HK-2 (cell line): ENCODE measurements around the gene ALDH6A1.

Experiments used
- DNase-seq: peaks from one replicate; pipeline ENCODE4 v3.0.0-alpha.2; 2018; ENCODE audit not compliant: unreplicated experiment

The ALDH6A1 gene

DNA sequence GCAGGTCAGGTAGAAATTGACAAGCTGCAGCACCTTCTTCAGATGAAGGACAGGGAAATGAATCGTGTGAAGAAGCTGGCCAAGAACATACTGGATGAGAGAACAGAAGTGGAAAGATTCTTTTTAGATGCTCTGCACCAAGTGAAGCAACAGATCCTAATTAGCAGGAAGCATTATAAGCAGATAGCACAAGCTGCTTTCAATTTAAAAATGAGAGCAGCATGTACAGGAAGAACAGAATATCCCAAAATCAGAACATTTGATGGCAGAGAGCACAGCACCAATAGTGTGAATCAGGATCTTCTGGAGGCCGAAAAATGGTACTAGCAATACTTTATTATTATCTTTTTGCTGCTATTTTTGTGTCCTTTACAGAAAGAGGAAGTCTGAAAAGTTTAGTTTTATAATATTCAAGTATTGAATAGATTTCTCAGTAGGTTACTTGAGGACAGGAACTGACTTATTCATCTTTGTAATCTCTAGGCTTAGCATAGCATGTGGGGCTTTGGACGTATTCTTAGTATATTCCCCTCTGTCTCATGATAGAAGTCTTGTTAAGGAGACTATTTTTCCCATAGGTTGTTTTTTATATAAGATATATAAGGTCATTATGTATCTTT lies 34.3 kb downstream of the ALDH6A1 start:
- DNase-seq = no peak

DNA sequence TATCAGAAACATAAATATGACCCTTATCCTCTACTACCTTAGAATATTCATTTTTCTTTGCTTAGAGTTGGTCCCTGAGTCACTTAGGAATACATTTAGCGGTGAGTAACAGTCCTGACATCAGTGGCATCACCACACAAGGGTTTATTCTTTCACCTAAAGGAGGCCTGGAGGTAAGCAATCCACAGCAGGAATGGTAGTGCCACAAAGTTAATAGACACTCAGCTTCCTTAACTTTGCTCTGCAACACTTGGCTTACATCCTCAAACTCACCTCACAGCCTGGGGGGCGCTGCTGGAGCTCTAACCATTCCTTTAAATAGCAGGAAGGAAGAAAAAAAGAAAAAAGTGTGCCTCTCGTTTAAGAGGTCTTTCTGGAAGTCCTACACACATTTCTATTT lies 36.0 kb downstream of the ALDH6A1 start:
- DNase-seq = peak; percentile 54

DNA sequence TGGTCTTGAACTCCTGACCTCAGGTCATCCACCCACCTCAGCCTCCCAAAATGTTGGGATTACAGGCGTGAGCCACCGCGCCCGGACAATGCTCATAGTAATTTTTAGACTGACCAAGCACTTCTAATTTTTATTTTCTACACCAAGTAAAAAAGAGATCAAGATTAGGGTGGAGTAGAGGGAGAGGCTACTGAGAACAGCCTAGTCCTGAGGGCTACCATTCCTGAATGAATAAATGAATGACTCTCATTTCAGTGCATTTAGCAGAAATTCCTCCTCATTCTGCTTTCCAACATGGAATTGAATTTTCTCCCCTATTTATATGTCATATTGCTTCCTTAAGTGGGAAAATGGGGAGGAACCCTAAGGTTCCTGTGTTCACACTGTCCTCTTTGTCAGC lies 38.7 kb downstream of the ALDH6A1 start:
- no peak for DNase-seq

DNA sequence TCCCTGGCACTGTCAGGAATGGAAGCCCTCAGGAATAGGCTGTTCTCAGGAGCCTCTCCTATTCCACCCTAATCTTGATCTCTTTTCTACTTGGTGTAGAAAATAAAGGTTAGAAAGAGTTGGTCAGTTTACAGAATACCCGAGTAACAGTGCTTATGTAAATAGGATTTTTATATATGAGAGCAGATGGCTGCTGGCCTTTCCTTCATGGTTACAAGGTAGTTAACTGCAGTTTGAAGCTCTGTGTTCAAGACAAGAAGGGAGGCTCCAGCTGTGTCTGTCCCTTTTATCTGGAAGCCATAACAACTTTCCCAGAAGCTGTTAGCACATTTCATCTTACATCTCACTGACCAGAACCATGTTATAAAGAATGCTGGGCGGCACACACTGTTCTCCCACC lies 42.0 kb downstream of the ALDH6A1 start:
- no peak for DNase-seq

DNA sequence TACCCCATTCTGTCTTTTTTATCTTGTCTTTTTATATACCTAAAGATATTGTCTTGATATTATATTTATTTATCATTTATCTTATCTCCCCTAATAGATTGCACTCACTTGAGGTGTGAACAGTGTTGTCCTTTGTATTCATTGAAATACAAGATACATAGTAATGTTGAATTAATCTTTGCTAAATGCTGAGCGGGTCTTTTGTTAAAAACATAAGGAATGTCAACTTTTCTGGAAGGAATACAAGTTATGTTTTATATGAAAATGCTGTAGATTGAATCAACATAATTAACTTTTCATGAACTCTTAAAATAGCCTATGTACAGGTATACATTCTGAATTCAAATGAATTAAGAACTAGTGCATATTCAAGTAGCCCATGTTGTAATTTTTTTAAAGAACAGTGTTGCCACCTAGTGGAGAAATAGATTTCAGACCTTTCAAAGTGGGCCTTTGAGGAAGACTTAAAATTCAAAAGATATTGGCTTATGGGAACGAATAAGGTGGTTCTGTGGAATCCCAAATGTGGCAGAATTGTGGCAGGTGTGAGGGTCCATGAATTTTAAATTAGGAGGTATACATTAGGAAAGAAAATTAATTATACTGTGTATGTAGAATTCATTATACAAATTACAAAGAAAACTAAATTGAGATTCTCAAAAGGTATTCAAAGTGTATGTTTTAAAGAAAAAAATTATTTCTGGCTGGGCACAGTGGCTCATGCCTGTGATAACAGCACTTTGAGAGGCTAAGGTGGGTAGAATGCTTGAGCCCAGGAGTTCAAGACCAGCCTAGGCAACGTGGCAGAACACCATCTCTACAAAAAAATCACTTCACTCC lies 46.0 kb downstream of the ALDH6A1 start:
- no peak for DNase-seq

DNA sequence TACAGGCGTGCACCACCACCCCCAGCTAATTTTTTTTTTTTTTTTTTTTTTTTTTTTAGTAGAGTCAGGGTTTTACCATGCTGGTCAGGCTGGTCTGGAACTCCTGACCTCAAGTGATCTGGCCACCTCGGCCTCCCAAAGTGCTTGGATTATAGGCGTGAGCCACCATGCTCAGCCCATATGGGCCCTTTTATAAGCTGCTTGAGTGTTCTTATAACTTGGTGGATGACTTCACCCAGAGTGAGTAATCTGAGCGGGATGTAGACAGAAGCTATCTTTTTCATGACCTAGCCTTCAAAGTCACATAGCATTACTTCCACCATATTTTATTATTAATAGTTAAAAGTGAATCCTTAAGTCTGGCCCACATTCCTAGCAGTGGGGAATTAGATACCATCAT lies 48.7 kb downstream of the ALDH6A1 start:
- DNase-seq = no peak

DNA sequence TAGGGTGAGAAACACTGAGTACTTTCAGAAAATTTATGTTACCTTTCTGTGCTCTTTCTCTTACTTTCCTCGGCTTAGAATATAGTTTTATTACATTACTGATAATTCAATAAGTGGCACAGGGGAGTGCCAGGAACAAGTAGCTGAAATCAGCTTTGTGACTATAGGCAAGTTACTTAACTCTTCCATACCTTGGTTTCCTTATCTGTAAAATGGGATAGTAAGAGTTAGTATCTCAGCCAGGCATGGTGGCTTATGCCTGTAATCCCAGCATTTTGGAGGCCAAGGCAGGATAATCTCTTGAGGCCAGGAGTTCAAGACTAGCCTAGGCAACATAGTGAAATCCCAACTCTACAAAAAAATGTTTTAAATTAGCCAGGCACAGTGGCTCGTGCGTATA lies 49.7 kb downstream of the ALDH6A1 start:
- no peak for DNase-seq

DNA sequence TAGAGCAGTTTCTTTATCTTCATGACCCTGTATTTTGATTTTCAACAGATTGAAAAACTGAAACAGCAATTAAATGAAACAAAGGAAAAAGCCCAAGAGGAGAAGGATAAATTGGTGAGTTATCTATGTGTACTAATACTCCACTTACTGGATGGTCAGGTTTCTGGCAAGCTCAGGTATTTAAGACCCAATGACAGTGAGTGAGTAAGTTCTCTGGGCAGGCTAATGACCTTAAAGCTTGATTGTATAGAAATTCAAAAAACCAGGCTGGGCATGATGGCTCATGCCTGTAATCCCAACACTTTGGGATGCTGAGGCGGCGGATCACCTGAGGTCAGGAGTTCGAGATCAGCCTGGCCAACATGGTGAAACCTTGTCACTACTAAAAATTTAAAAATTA lies 55.1 kb downstream of the ALDH6A1 start:
- no peak for DNase-seq

DNA sequence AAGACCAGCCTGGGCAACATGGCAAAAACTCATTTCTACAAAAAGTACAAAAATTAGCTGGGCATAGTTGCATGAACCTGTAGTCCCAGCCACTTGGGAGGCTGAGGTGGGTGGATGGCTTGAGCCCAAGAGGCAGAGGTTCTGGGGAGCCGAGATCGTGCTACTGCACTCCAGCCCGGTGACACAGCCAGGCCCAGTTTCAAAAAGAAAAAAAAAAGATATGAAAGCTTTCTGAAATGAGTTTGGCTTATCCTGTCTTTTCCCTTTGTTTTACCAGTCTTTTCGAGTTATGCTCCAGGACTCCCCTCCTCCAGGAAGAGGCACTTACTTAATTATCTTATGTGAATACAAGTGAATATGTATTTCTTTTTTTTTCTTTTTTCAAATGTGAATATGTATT lies 61.9 kb downstream of the ALDH6A1 start:
- DNase-seq = no peak

DNA sequence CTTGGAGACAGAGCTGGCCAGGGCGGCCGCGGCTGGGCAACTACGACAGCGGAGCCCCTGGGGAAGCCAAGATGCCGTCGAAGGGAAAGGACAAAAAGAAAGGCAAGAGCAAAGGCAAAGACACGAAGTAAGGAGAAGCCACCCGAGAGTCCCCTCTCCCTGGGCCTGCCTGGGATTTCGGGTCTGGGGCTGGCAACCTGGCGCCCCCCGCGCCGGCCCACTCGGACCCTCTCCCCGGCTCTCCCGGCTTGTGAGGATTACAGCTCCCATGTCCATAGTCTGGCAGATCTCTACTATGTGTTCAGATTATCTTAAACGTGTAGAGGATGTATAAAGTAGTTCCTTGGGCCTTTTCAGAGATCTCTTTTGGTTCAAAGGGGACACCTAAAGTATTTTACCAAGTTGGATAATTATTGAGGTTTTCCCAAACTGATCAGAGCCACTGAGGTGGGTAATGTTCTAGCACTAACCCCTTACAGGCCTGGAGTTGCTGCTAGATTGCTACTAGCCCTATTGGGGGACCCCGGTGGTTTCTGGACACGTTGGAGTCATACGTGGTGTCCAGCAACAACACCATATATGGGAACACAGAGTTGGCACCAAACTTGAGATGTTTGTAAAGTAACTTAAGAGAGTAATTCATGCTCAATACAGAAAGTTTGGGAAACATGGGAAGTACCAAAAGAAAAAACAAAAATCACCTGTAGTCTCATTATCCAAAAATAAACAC lies 64.7 kb downstream of the ALDH6A1 start:
- peak; percentile 31 for DNase-seq

DNA sequence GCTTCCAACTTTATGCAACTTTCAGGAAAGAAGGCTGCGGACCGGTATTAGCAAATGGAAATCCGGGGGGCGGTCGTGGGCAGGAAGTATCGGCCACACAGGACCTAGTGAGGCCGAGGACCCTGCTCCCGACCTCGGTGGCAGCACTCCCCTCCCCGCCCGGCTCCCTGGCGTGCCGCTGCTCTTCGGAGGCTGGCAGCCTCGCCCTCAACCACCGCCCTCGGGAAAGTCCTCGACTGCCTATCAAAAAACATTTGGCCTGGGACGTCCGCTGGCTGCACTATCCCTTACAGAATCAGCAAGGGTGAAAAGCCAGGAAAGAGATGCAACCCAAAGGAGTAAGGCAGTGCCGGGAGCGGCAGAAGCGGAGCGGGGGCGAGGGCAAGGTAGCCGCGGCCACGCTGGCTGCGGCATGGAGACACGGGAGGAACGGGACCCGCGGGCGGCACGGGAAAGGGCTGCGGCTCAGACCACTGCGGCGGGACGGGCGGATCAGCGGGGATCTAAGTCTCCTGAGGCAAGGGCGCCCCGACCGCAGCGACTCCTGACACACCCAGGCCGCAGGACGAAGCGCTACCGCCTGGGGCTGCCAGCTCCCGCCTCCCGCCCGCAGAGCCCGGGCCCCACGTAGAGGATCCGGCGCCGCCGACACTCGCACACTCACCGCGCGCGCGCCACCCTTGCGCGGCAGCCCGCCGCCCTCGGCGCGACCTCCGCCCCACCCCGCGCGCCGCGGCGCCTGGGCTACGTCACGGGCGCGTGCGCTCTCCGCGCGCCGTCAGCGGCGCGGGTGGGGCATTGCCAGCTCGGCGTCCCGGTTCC lies 65.5 kb downstream of the ALDH6A1 start, which contains the start of the genes BBOF1 and ENTPD5:
Gene BBOF1, plus strand, starts transcription at position 764 of the 822 bp plus-strand sequence. CDS start 130 bp downstream, outside the sequence.
Gene ENTPD5, minus strand, starts transcription at position 703 of the 822 bp plus-strand sequence. CDS start 31,186 bp downstream, outside the sequence.
- peak; percentile 86 for DNase-seq

DNA sequence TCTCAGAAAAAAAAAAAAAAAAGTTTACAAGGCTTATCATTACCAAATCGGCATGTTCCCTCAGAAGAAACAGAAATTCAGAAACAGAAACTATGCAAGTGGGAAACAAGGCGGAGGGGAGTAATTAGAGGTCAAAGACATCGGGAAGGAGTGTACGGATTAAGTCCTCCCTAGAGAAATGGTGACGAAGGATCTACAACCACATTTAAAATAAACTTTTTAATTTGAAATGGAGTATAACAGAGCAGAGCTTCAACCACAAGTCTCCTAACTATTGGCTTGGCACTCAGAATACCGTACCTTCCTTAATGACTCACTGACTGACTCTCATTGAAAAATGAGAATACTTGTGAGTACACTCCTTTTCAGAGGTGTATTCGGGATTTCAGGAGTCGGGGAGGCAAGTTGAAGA lies 66.1 kb downstream of the ALDH6A1 start:
- DNase-seq = no peak

DNA sequence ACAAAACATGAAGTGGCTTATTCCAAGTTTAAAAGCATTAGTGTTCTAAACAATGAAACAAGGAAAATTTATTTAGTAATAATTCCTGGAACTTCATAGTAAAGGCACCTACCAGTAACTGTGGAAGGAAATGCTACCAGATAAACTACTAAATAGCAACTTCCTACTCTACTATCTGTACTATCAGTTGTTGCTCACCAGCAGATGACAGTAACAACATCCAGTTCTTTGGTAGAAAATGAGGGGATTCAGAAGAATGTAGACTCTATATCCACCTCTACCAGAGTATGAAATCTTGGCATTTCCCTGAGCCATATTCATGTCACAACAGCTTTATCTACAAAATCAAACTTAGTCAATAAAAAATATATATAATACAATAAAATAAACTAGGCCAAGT lies 68.3 kb downstream of the ALDH6A1 start:
- no peak for DNase-seq

DNA sequence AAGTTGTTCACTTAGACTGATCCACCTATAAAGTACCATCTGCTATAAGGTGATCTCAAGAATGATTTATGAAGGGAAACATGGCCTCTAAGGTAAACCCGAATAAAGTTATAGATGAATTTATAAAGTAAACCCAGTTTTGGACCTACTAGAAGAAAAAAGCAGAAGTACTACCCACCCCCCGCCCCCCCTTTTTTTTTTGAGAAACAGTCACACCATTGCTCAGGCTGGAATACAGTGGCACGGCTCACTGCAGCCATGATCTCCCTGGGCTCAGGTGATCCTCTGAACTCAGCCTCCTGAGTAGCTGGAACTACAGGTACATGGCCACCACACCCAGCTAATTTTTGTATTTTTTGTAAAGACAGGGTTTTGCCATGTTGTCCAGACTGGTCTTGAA lies 69.1 kb downstream of the ALDH6A1 start:
- no peak for DNase-seq

DNA sequence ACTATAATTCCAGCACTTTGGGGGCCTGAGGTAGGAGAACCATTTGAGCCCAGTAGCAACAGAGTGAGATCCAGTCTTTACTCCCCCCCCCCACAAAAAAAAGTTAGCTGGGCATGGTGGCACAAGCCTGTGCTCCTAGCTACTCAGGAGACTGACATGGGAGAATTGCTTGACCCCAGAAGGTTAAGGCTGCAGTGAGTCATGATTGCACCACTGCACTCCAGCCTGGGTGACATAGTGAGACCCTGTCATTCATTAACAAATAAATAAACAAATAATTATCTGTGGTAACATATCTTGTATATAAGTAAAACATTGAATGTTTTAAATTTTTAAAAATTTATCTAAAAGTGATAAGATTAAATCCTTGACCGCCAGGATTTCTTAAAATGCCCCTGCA lies 70.0 kb downstream of the ALDH6A1 start:
- peak; percentile 8 for DNase-seq

DNA sequence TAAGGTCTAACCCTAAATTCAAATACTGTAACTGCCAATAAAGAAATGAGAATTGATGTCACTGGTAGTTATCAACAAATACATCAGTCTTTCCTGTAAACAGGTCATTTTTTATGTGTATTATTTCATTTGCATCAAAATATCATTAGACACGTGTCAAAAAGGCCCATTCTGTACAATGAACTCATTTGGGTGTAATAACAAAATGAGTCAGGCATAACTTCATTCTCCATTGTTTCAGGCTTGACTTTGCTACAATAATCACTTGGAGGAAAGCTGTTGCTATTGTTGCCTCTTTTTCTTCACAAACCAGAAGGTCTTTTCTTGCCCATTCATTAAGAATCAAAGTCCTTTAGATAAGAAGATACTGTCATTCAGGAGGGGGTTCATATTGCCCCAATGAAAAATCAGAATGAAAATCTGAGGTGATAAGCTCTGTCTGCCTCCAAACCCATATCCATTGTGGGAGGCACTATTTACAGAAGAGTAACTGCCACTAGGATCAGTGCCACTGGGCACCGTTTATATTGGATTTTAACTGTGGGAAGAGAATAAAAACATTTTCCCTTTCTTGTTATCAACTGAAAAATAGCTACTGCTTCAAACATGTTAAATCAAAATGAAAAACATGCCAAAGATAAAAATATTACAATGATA lies 75.3 kb downstream of the ALDH6A1 start:
- no peak for DNase-seq
